D721Med (cell line): Measurements from ENCODE around the gene CYP26B1.

Source experiments
- DNase-seq: peaks from one replicate; pipeline ENCODE4 v3.0.0; 2011; ENCODE audit warnings: low spot score; ENCODE audit not compliant: insufficient read length
- FAIRE-seq: peaks from 2 replicates; lab custom pipeline; 2011; peaks lifted over from hg19 to GRCh38; lab: Jason Lieb, UNC
- CTCF ChIP-seq: IDR thresholded peaks from 2 replicates; pipeline ENCODE4 v1.5.1; 2012; ENCODE audit warnings: mild to moderate bottlenecking, control low read depth; ENCODE audit not compliant: insufficient read depth; ENCODE audit errors: missing control alignments

The CYP26B1 gene

DNA sequence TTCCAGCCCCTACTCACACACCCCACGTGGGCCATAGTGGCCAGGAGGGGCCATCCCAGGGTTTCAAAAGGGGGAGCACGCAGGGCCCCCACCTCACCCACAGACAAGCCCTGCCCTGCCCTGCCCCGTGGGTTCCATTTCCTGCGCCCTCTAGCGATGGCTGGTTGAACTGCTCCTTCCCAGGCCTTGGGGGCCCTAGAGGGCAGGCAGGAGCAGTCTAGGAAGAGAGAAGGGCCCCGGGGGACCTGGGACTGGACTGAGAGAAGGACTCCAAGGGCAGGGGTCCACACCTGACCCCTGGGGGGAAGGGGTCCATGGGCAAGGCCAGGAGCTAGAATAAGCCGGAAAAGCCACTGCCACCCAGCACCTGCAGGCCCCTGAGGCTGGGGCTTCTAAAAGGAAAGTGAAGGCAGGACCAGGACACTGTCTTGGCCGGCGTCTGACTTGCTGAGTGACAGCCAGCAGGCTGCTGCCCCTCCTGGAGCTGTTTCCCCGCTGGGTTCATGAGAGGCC, 10.1 kb downstream of the CYP26B1 start:
- peak; percentile 91 for DNase-seq
- peak; percentile 75 for TF ChIP-seq CTCF
- no peak for FAIRE-seq

GRCh38 chr2:72136933-72137497, 10.6 kb downstream of the CYP26B1 start:
- TF ChIP-seq CTCF: no peak
- FAIRE-seq: no peak
- no peak for DNase-seq

- FAIRE-seq (no peak), DNase-seq (no peak)
- TF ChIP-seq CTCF: no peak
Measured at GRCh38 chr2:72136331-72136730, 11.3 kb downstream of the CYP26B1 start.

DNA sequence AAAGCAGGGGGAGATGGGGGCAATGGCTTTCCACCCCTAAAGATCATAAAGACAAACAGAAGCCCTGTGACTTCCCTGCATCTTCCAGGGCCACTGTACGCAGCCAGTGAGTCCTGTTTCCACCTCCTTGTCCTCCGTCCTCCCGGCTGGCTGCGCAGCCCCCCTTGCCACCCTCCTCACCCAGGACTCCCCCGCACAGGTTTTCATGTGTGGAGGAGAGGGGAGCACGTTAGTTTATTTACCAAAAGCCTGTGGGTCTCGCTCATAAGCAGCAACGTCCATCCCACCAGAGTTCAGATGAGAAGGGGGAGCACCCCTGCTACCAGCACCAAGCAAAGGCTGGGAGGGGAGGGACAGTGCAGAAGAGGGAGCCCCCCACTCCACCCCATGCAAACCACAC, 11.7 kb downstream of the CYP26B1 start:
- no peak for TF ChIP-seq CTCF
- FAIRE-seq (no peak), DNase-seq (no peak)

- DNase-seq: no peak
- no peak for FAIRE-seq
- no peak for TF ChIP-seq CTCF
Measured at GRCh38 chr2:72134997-72135800, 12.5 kb downstream of the CYP26B1 start.

DNA sequence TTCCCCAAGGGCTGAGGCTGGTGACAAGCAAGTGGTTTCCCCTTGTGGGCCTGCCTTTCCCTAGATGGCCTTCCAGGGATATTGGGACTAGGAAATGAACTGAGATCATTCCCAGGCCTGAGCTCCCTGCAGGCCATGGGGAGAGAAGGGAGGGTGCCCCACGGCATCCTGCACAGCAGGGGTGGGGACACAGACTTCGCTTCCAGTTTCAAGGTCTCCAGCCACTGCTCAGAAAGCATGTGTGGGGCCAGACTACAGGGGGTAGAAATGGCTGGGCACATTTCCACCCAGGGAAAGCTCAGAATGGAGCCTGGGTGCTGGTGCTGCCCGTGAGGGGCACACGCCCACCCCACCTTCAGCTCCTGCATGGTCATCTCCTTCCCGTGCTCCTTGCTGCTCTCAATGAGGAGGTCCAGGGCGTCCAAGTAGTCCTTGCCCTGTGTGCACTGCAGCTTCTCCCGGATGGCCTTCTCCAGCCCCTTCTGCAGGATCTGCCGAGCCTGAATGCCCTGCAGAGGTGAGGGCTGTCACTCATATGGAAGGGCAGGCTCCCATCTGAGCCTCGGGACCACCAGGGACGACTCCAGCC, 13.2 kb downstream of the CYP26B1 start:
- TF ChIP-seq CTCF: no peak
- DNase-seq (no peak), FAIRE-seq (no peak)
